Measurements from ENCODE around the gene CRP.
"Not testable (repeated sequence)": the region's sequence is repeated elsewhere in the genome, so short reads cannot be mapped to it uniquely, and the experiment has no call there.

The CRP gene

GRCh38 chr1:159675046-159675445 is 39.3 kb downstream of the CRP start:
- no peak for DNase-seq (ENCODE audit: low read depth in 1 of 2, low spot score in 1 of 2)
- no peak for TF ChIP-seq JUND (IDR thresholded peaks at IDR 0.05; ENCODE audit: low read depth)
- in situ Hi-C loops (cut with HindIII; ENCODE audit: low pct_unique_long_range_greater_than_20kb, low sequenced_read_pairs), result no loop called here

DNA sequence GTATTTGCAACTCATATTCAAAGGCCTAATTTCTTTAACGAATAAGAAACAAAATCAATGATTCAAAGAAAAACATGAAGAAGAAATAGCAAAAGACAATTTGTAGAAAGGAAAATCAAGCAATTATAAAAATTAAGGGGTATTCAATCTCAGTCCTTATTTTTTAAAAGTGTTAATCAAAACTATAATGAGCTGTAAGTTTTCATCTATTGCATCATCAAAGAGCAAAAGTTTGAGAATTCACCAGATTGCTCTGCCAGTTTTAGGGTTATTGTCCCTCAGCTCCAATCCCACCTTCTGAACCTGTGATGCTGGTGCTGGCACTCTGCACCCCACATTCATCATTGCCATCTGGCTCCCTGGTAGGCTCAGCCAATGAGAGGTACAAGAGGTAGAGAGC is 42.0 kb downstream of the CRP start:
- in situ Hi-C loops (cut with HindIII; ENCODE audit: low pct_unique_long_range_greater_than_20kb, low sequenced_read_pairs); DNase-seq (ENCODE audit: low read depth in 1 of 2, low spot score in 1 of 2): not testable (repeated sequence)

GRCh38 chr1:159669338-159669737 is 45.1 kb downstream of the CRP start:
- peak in 1 of 2 experiments; percentile 43 for DNase-seq (ENCODE audit: low read depth in 1 of 2, low spot score in 1 of 2)
- TF ChIP-seq JUND (IDR thresholded peaks at IDR 0.05; ENCODE audit: low read depth), result no peak
- in situ Hi-C loops (cut with HindIII; ENCODE audit: low pct_unique_long_range_greater_than_20kb, low sequenced_read_pairs), result no loop called here

GRCh38 chr1:159668739-159669138 is 45.6 kb downstream of the CRP start:
- in situ Hi-C loops (cut with HindIII; ENCODE audit: low pct_unique_long_range_greater_than_20kb, low sequenced_read_pairs), result no loop called here
- no peak for TF ChIP-seq JUND (IDR thresholded peaks at IDR 0.05; ENCODE audit: low read depth)
- no peak for DNase-seq (ENCODE audit: low read depth in 1 of 2, low spot score in 1 of 2)

DNA sequence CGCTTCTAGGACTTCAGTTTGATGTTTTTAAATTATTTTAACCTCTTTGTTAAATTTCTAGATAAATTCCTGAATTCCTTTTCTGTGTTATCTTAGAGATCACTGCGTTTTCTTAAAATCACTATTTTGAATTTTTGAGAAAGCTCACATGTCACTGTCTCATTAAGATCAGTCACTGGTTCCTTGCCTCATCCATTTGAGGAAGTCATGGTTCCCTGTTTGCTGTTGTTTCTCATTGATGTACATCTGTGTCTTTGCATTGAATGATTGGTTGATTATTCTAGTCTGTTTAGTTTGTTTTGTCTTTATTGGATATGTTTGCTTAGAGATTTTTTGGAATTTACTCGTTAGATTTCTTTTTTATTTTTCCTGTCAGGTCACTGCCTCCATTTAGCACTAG is 50.1 kb downstream of the CRP start:
- no peak for DNase-seq (ENCODE audit: low read depth in 1 of 2, low spot score in 1 of 2)
- TF ChIP-seq JUND (IDR thresholded peaks at IDR 0.05; ENCODE audit: low read depth), result no peak
- in situ Hi-C loops (cut with HindIII; ENCODE audit: low pct_unique_long_range_greater_than_20kb, low sequenced_read_pairs), result no loop called here

DNA sequence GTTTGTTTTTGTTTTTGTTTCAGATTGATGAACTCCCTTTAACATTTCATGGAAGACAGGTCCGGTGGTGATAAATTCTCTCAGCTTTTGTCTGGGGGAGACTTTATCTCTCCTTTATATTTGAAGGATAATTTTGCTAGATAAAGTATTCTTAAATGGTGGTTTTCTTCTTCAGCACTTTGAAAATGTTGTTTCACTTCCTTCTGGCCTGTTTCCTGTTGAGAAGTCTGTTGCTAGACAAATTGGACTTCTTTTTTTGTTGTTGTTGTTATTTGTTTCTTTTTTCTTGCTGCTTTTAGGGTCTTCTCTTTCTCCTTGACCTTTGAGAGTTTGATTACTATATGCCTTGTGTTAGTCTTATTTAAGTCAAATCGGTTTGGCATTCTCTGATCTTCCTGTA is 50.8 kb downstream of the CRP start:
- no peak for DNase-seq (ENCODE audit: low read depth in 1 of 2, low spot score in 1 of 2)
- in situ Hi-C loops (cut with HindIII; ENCODE audit: low pct_unique_long_range_greater_than_20kb, low sequenced_read_pairs), result no loop called here
- TF ChIP-seq JUND (IDR thresholded peaks at IDR 0.05; ENCODE audit: low read depth), result no peak

Measured in T47D (cell line).